ENCODE data around the gene ZCCHC14.
"Not testable (repeated sequence)": the region's sequence is repeated elsewhere in the genome, so short reads cannot be mapped to it uniquely, and the experiment has no call there.

The ZCCHC14 gene

DNA sequence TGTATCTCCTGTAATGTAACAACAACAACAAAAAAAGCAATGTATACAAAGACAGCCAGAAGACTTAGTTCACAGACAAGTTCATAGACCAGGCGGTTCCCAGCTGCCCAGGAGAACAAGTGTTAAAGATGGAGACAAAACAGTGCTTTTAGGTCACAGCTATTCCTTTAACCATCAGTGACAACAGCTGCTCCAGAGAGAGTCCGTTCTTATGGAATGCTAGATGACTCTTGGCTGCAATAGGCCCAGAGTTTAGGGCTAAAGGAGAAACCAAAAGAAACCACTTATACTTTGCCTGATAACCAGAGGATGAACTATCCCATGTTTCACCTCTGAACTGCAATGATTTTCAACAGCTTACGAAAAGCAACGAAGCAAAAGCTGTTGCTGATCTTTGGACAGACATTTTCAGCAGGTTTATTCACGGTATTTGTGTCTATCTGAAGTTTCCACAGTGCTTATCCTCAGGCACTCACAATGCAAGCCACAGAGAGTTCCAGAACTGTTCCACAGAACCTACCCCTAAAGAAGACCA, 6.0 kb downstream of the ZCCHC14 start:
- in situ Hi-C loops (cut with MboI; ENCODE audit: low sequenced_read_pairs, unreplicated experiment), result no loop called here
- no peak for DNase-seq (ENCODE audit: low spot score)

DNA sequence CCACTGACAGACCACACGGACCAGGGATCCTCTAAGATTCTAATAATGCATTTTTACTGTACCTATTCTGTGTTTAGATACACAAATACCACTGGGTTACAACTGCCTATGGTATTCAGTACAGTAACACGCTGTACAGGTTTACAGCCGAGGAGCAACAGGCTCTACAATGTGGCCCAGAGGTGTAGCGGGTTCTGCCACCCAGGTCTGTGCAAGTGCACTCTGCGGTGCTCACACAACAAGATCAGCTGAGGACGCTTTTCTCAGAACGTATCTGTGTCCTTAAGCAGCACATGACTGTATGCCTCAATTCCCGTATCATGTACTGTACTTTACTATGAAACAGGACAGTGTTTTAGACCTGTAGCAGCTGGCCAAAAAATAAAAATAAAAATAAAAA, 6.5 kb downstream of the ZCCHC14 start:
- TF ChIP-seq, protein P1, sequence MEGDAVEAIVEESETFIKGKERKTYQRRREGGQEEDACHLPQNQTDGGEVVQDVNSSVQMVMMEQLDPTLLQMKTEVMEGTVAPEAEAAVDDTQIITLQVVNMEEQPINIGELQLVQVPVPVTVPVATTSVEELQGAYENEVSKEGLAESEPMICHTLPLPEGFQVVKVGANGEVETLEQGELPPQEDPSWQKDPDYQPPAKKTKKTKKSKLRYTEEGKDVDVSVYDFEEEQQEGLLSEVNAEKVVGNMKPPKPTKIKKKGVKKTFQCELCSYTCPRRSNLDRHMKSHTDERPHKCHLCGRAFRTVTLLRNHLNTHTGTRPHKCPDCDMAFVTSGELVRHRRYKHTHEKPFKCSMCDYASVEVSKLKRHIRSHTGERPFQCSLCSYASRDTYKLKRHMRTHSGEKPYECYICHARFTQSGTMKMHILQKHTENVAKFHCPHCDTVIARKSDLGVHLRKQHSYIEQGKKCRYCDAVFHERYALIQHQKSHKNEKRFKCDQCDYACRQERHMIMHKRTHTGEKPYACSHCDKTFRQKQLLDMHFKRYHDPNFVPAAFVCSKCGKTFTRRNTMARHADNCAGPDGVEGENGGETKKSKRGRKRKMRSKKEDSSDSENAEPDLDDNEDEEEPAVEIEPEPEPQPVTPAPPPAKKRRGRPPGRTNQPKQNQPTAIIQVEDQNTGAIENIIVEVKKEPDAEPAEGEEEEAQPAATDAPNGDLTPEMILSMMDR (IDR thresholded peaks at IDR 0.05; ENCODE audit: borderline replicate concordance, control extremely low read depth, extremely low read depth, insufficient read depth, missing control alignments), result no peak
- DNase-seq (ENCODE audit: low spot score), result no peak
- in situ Hi-C loops (cut with MboI; ENCODE audit: low sequenced_read_pairs, unreplicated experiment), result no loop called here

More for the DNA sequence above, 6.0 kb downstream of the ZCCHC14 start:
- TF ChIP-seq, protein P1 (IDR thresholded peaks at IDR 0.05; ENCODE audit: borderline replicate concordance, control extremely low read depth, extremely low read depth, insufficient read depth, missing control alignments), result no peak

DNA sequence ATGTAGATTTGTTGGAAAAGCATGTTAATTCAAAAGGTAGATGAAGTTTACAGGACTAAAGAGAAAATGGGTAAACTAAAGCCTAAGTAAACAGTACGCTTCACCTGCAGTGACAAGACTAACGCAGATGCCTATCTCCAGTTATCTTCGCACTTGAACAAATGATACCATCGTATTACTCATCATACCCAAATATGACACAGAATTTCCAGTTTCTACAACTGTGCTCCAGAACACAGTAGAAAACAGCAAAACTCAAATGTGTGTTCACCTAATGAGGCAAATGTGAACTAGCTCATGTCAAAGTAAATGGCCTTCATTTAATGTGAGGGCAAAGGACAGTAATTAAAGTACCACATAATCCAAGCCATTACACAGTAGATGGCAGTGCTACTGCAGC, 7.0 kb downstream of the ZCCHC14 start:
- in situ Hi-C loops (cut with MboI; ENCODE audit: low sequenced_read_pairs, unreplicated experiment); DNase-seq (ENCODE audit: low spot score): not testable (repeated sequence)

DNA sequence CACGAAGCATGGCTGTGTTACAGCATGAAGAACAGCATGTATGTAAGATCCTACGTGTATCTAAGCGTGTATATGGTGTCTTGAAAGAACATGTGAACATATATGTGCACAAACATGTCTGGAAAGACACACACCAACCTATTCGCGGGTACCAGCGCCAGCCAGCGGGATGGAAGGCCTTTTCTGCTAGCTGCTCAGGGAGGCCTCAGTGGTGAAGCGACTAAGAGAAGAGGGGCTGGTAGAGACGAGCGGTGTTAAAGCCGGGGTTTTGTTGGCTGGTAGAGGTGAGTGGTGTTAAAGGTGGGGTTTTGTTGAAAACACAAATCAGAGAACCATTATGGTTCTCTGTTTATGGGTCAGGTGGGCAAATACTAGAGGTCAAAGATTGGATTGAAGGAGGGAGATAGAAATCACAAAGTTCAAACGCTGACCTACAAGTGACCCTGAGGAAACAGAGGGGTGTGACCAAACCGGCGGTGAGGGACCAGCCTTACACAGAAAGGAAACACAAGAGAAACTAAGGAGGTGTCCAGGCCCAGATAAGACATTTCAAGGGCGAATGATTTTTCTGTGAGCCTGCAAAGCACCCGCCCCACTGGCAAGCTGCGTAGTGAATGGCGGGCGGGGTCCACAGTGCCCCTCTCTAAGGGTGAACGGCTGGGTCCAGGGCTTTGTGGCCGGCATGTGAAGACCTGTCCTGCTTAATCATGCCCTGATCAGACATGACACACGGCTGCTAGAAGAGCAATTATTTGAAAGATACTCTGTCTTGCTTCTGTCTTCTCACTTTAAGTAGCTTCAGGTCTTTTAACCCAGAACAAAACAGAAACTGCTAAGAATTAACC, 8.1 kb downstream of the ZCCHC14 start:
- in situ Hi-C loops (cut with MboI; ENCODE audit: low sequenced_read_pairs, unreplicated experiment), result no loop called here
- DNase-seq (ENCODE audit: low spot score), result no peak
- TF ChIP-seq, protein P1 (IDR thresholded peaks at IDR 0.05; ENCODE audit: borderline replicate concordance, control extremely low read depth, extremely low read depth, insufficient read depth, missing control alignments), result no peak

DNA sequence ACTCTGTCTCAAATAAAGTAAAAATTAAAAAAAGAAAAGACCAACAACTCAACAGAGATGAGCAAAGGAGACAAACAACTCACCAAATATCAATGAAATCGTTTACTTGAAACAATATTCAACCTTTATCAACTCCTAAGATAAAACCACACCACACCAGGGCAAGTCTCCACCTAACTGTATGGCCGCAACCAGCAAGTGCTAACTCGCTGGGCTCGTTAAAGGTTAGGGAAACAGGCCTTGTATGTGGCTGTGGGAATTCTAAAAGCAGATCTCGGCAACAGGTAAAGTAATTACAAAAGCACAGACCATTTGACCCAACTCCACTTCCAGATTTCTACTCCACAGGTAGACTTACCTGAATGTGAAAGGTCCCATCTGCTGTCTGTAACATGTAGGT, 9.3 kb downstream of the ZCCHC14 start:
- no peak for DNase-seq (ENCODE audit: low spot score)
- in situ Hi-C loops (cut with MboI; ENCODE audit: low sequenced_read_pairs, unreplicated experiment), result no loop called here
- TF ChIP-seq, protein P1 (IDR thresholded peaks at IDR 0.05; ENCODE audit: borderline replicate concordance, control extremely low read depth, extremely low read depth, insufficient read depth, missing control alignments), result no peak

DNA sequence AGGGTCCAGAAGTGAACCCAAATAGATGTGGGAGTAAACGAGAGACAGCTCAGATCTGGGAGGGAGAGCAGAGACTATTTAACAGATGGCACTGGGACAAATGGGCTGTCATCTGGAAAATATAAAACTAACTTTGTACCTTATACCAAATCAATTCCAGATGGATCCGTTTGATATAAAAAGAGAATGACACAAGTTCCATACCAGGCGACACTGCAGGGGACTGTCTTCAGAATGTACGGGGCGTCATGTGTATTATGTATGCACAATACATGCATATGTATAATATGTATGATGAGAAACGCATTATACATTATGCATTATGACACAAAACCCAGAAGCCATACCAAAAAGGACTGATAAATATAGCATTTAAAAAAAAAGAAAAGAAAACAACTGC, 10.2 kb downstream of the ZCCHC14 start:
- in situ Hi-C loops (cut with MboI; ENCODE audit: low sequenced_read_pairs, unreplicated experiment); DNase-seq (ENCODE audit: low spot score): not testable (repeated sequence)

DNA sequence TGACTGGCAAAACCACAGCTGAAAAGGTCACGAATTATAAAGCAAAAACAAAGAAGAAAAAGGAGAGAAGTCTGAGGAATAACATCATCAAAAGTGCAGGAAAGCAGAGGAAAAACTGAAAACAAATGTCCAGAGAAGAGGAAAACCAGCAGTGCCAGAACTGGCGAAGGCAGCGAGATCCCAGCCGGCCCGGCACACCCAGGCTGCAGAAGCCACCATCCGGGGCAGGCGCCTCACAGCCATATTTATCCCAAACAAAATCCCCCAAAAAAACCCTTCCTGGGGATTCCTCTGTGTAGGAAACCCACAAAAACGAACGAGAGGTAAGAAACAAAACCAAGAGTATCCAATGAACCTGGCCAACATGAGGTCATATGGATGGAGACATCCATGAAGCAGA, 10.6 kb downstream of the ZCCHC14 start:
- no peak for DNase-seq (ENCODE audit: low spot score)
- TF ChIP-seq, protein P1 (IDR thresholded peaks at IDR 0.05; ENCODE audit: borderline replicate concordance, control extremely low read depth, extremely low read depth, insufficient read depth, missing control alignments), result no peak
- in situ Hi-C loops (cut with MboI; ENCODE audit: low sequenced_read_pairs, unreplicated experiment), result no loop called here

DNA sequence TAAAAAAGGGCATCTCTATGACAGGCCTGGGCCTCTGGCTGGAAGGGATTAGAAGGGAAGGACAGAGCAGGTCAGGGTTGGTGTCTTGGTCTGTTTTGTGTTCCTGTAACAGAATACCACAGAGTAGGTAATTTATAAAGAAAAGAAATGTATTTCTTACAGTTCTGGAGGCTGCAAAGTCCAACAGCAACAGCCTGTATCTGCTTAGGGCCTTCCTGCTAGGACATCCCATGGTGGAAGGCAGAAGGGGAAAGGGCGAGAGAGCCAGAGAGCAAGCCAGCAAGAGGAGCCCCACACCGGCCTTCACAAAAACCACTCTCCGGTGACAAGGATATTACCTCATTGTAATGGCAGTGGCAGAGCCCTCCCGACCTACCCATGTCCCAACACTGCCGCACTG, 11.1 kb downstream of the ZCCHC14 start:
- DNase-seq (ENCODE audit: low spot score); in situ Hi-C loops (cut with MboI; ENCODE audit: low sequenced_read_pairs, unreplicated experiment): not testable (repeated sequence)

DNA sequence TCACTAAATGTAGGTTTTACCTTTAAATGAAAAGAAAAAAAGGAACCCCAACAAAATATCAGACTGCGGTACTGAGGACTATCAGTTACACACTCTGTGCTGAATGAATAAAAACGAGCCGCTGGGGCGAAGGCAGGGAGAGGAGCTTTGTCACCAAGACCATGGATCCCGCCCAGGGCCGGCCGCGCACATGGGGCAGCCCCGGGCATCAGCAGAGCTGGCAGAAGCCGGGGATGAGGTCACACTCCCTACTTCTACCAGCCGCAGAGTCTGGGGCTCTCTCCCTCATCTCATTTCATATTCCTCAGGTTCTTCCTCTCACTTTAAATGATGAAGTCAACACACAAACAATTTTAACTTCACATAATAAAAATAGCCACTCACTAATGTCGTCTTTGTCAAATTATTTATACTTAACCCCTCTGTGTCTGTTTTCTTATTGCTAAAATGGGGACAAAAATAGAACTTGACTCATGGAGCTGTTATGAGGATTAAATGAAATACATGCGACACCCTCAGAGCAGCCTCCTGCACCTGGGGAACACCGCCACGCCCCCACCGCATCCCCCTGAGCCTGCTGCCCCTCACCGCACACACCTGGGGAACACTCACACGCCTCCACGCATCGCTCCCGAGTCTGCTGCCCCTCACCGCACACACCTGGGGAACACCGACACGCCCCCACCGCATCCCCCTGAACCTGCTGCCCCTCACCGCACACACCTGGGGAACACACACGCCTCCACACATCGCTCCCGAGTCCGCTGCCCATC, 15.4 kb downstream of the ZCCHC14 start:
- DNase-seq (ENCODE audit: low spot score); in situ Hi-C loops (cut with MboI; ENCODE audit: low sequenced_read_pairs, unreplicated experiment): not testable (repeated sequence)

Data from GM13976 (cell line).